Activated CD4-positive, alpha-beta T cell treated with anti-CD3 and anti-CD28 coated beads, Interleukin-2, amount 50 U/mL, for 1 hour (primary cell): Measurements from ENCODE around the gene GPC4.
"Not testable (repeated sequence)": the region's sequence is repeated elsewhere in the genome, so short reads cannot be mapped to it uniquely, and the experiment has no call there.

Experiments
- DNase-seq: peaks from one replicate; pipeline ENCODE4 v3.0.0-alpha.2; 2020

The GPC4 gene

DNA sequence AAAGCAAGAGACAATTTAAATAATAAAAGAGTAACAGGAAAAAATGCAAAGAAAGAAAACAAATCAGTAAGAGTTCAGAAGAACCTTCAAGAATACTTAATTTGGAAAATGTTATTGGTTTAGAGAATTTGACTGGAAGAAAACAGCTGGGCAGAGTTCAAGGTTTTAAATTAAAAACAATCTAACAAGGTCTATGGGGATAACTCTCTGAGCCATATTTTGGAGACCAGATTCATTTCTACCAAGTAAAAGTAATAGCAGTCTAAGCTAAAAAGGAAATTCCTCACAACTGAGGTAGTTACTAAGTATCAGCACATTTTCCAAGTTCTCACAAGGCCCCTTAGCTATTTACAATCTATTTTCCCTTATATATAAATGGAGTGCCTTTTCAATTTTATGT is 114.7 kb downstream of the GPC4 start:
- DNase-seq = no peak

DNA sequence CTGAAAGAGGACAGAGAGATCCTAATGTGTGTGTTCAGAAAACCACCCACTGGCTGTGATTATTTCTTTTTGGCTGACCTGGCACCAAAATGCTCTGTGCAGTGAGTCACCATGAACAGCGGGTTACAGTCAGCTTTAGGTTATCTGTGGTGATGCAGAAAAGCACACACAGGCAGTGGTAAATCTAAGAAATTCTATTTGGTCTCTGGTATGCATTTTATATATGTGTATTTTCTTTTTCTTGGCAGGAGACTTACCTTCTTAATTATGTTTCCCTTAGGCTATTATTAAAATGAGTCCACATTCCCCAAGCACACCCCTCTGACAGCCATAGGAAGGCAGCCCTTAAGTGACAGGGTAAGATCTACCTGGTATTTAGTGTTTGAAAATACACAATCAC is 118.0 kb downstream of the GPC4 start:
- no peak for DNase-seq

DNA sequence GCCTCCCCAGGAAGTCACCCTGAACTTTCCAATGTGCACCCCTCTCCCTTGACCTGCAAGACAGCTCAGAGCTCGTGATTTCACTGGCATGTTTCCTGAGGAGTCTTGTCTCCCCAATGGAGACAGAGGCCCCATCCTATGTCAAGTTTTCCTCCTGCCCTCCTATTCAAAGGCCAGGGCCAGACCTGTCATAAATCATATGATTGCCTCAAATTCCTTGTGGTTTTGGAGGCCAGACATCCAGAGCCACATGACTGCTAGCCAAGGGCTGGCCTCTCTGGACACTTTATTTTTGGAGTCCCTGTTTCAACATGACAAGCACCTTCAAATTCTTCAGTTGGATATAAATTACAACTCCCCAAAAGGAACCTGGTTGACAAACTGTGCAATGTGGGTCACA is 121.2 kb downstream of the GPC4 start:
- DNase-seq = no peak

DNA sequence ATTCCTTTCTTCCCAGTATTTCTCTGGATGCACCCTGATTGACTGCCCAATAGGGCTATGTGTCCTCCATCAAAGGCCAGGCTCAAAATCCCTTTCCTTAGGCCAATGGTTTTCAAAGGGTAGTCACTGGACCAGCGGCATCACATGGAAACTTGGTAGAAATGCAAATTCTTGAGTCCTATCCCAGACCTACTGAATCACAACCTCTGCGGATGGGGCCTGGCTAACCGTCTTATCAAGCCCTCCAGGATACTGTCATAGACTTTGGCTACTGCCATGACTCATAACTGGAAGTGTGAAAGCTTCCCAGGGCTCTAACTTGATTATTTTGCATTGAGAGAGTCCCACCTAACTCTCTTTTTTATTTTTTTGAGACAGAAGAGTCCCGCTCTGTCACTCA is 125.2 kb downstream of the GPC4 start:
- DNase-seq = no peak

DNA sequence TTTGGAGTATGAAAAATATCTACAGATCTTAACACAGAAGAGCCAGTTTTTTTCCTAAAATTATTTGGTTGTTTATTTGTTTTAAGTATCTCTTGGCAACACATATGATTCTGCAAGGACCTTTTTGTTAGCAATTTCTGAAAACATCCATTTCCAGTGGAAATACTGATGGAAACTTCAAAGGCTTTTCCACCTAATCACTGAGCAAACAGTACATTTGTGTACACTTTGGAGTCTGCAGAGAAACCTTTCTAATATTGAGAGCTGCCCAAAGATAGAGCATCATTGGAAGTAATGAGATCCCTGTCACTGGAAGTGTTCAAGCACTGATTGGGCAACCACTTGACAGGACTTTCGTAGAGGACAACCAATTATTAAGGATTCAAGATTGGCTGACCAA is 127.4 kb downstream of the GPC4 start:
- DNase-seq = no peak

DNA sequence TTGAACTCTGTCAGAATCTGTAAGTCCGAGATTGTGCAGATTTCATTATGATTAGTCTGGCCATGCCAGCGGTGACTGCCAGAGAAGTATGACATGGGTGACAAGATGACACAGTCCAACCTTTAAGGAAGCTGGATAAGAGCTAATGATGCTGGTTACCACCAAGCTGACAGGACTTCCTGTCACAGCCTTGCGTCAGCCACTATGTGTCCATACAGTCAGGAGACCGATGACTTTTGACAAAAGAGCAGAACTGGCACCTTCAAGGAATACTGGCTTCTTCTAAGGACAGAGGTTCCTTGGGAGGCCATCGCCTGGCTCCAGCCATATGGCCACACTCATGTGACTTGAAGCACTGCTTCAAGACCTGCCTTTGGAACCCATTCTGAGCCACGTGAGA is 129.9 kb downstream of the GPC4 start:
- DNase-seq = no peak

DNA sequence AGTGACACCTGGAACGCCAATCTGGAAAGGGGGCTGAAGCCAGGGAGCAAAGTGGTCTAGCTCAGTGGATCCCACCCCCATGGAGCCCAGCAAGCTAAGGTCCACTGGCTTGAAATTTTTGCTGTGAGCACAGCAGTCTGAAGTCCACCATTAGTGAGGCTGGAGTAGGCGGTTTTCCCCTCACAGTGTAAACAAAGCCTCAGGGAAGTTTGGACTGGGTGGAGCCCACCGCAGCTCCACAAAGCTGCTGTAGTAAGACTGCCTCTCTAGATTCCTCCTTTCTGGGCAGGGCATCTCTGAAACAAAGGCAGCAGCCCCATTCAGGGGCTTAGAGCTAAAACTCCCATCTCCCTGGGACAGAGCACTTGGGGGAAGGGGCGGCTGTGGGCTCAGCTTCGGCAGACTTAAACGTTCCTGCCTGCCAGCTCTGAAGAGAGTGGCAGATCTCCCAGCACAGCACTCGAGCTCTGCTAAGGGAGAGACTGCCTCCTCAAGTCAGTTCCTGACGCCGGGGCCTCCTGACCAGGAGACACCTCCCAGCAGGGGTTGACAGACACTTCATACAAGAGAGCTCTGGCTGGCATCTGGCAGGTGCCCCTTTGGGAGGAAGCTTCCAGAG is 136.1 kb downstream of the GPC4 start:
- not testable (repeated sequence) for DNase-seq

DNA sequence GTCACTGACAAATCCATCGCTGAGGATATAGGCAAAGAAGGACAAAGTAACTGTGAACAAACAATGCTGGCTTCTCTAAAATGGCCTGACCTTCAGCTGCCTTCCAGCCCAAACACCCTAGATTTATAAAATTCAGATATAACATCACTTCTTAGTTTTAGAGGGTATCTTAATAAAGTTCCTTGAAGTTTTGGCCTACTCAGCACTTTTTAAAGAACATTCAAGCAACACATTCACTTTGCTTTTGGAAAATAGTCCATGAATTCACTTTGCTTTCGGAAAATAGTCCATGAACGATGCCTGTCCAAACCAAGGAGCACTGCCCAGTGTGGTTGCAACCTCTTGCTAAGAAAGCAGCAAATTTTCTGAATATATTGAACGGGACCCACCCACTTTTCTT is 142.1 kb downstream of the GPC4 start:
- no peak for DNase-seq

DNA sequence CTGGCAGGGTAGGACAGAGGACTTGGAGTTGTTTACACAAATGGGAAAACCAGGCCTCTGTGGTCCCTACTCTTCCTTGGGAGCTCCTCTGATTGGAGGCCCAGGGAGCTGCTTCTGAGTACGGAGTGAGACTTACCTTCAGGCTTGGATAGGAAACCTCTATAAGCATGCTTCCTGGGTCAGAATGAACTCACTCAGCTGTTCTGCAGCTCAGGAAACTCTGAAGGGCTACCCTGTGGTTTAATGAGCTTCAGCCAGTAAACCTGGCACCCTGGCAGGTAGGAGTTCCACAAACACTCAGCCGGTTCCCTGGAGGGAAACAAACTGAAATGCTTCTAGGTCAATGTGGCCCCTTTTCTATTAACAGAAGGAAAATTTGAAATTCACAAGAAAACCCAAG is 146.1 kb downstream of the GPC4 start:
- no peak for DNase-seq

DNA sequence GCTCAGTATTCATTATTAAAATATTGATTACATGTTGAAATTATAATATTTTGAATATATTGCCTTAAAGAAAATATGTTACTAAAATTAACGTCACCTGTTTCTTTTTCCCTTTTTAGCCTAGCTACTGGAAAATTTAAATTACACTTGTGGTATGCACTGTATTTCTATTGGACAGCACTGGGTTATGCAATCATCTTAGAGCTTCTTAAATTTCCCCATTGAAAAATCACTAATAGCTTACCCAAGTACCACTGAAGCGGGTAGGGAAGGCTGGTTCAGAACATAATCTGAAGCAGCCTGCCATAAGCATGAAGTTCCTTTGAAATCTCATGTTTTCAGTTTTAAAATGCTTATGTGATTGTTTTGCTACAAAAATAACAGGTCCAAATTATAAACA is 147.7 kb downstream of the GPC4 start:
- no peak for DNase-seq

DNA sequence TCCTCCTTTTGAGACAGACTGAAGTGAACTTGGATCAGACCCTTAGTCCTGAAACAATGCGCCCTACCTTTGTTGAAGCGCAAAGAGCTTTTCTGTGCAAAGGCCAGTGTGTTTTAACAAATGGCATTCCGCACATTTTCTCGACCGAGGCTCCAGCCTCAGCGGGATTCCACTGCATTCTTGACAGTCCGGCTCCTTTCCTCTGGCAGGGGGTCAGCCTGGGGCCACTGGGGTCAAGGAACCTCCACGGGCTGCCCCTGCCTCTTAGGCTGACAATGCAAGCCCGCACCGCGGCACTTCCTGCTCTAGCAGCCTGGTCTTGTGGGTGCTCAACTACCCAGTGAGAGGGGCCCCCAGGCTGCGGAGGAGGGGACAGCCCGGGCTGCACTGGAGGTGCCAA is 150.0 kb downstream of the GPC4 start:
- no peak for DNase-seq

DNA sequence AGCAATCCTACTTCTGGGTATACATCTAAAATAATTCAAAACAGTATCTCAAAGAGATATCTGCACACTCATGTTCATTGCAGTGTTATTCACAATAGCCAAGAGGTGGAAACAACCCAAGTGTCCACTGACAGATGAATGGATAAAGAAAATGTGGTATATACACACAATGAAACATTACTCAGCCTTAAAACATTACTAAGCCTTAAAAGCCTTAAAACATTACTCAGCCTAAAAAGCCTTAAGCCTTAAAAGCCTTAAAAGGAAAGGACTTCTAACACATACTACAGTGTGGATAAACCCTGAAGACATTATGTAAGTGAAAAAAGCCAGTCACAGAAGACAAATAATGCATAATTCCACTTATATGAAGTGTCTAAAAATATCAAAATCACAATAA is 156.8 kb downstream of the GPC4 start:
- DNase-seq = no peak

DNA sequence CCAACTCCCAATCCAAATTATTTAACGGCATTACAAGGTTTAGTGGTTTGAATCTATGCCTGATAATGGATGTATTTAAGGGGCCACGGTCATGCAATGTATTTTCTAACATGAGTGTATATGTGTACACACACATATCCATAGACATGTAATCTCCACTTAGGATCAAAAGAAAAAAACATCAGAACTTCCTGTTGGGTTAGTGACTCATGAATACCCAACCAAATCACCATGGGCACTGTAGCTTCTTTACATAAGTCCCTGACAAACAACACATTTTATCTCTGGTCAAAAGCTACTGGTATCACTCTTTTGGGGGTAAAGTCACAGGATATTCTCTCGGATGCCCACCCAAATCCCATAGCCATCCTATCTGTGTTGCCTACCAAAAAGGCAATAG is 160.6 kb downstream of the GPC4 start:
- no peak for DNase-seq

DNA sequence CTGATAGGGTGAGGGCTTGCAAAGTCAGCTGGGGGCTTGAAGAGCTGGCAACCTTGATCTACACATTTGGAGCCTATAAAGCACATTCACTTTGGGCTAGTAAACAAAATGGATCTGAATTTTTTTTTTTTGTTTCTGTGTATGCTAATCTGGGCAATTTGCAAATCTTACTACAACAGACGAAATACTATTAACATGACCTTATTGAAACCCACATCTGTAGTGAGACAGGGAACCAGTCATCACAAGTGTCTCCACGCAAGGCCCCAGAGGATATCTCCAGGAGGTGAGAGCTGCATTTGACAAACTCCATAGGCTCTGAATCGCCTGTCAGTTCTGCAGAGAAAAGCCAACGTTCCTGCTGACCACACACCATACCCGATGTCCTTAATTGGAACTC is 164.1 kb downstream of the GPC4 start:
- DNase-seq = no peak

DNA sequence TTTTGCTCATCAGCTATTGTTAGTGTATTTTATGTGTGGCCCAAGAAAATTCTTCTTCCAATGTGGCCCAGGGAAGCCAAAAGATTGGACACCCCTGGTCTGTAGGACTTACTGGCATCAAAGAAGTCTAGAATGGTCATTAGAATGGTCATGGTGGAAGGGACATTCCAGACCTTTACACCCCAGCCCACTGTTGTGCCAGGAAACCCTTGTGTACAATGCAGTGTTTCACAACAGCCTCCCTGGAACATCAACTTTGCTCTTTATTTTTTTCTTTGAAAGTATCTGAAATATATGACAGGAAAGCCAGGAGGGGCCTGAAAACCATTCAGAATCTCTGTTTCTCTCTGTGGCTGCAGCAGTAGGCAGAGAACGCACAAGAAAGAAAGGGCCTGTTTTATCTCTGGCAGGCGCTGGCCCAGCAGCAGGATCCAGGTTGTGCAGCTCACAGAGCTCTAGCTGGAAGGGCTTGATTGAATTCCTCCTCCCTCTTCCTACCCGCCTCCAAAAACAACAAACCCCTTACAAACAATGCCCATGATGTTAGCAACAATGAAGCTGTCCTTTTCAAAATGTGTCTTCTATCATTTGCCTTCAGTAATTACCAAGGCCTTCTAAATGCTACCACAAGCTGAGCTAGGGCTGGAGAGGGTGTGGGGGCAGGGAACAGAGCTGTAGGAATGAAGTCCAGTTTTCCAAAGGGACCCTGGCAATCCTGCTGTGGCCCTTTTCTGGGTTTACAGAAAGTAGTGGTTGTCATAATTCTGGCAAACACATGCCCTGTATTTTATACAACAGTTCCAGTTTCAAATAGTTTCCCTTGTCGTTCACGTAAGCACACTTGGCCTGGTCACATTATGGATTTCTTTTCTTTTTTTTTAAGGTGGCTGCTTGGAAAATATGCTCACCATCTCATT is 164.8 kb downstream of the GPC4 start:
- no peak for DNase-seq
